ENCODE results near the gene PLXNC1.

Gene PLXNC1

DNA sequence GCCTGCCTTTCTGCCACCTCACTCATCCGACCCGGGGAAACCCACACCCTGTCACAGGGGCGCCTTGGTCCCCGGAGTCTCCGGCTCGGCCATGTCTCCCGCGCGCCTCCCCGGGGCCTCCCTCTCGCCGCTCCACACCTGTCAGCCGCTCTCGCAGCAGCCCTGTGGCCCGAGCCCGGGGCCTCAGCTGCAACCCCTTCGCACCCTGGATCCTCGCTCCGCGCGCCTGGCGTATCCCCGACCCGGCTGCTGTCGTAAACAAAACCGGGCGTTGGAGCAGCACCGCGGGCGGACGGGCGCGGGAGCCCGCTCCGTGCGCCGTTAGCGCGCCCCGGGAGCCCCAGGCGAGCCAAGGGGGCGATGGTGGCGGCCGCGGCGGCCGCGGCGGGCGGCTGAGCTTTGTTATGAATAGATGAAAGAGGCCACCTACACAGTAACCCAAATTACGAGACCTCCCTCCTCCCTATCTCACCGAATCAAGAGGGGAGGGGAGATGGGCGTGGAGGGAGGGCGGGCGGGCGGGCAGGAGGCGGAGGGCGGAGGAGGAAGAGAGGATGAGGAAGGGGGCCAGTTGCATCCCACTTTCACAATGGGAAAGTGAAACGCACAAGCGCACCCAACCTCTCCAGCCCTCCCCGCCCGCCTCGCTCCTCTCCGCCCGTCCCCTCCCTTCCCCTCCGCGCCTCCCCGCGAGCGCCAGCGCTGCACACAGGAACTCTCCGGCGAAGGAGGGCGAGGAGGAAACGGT, at the start of gene PLXNC1:
Gene PLXNC1, plus strand, starts transcription at position 587 of the 748 bp plus-strand sequence. CDS start 395 bp downstream, outside the sequence.
- H3K9ac ChIP-seq (ENCODE audit: low read depth, low read length), result no peak within 1 kb of the TSS
- H3K9me3 ChIP-seq (ENCODE audit: control insufficient read depth, insufficient read depth, low read length), result no peaks in the 10 kb centered on the region
- peaks cover 87% of the 10 kb centered on the region for H3K27me3 ChIP-seq (ENCODE audit: control insufficient read depth, insufficient read depth, low read length)
- H3K4me1 ChIP-seq (ENCODE audit: control insufficient read depth, insufficient read depth, low read length), result peaks cover 17% of the 10 kb centered on the region
- peak within 1 kb of the TSS; percentile 64 for H3K4me3 ChIP-seq (ENCODE audit: low read depth, low read length)
- H3K36me3 ChIP-seq (ENCODE audit: control insufficient read depth, insufficient read depth, low read length), result no peaks in the 10 kb centered on the region

DNA sequence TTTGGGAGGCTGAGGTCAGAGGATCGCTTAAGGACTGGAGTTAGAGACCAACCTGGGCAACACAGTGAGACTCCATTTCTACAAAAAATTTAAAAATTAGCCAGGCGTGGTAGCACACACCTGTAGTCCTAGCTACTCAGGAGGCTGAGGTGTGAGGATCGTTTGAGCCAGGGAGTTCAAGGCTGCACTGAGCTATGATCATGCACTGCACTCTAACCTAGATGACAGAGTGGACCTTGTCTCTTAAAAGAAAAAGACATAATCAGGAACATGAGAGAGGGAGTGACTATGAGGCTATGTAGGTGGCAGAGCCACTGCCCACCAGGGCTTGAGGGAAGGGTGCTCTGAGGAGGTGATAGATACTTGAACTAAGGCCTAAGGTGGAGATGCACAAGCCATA, 49.2 kb upstream of the PLXNC1 start:
- no peaks in the 10 kb centered on the region for H3K9me3 ChIP-seq (ENCODE audit: control insufficient read depth, insufficient read depth, low read length)
- no peaks in the 10 kb centered on the region for H3K36me3 ChIP-seq (ENCODE audit: control insufficient read depth, insufficient read depth, low read length)
- H3K9ac ChIP-seq (ENCODE audit: low read depth, low read length), result no peak overlapping the region
- H3K27me3 ChIP-seq (ENCODE audit: control insufficient read depth, insufficient read depth, low read length), result peaks cover 38% of the 10 kb centered on the region
- no peak overlapping the region for H3K4me3 ChIP-seq (ENCODE audit: low read depth, low read length)
- peaks cover 3% of the 10 kb centered on the region for H3K4me1 ChIP-seq (ENCODE audit: control insufficient read depth, insufficient read depth, low read length)

DNA sequence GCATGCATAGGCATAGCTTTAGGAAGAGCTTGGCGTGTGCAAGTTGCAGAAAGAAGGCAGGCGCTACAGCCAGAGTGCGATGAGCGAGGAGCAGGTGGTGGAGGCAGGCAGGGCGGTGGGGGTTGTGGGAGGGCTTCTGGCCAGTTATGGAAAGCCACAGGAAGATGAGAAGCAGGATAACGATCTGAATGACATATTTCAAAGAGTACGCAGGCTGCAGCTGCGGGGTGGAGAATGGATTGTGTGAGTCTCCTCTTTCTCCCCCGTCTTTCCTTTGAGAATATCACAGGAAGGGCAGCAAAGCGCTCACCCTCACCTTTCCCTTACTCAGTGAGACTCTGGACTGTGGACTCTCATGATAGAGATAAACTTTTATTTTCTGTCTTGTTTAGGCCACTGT, 48.7 kb upstream of the PLXNC1 start:
- no peak overlapping the region for H3K9ac ChIP-seq (ENCODE audit: low read depth, low read length)
- peaks cover 3% of the 10 kb centered on the region for H3K4me1 ChIP-seq (ENCODE audit: control insufficient read depth, insufficient read depth, low read length)

DNA sequence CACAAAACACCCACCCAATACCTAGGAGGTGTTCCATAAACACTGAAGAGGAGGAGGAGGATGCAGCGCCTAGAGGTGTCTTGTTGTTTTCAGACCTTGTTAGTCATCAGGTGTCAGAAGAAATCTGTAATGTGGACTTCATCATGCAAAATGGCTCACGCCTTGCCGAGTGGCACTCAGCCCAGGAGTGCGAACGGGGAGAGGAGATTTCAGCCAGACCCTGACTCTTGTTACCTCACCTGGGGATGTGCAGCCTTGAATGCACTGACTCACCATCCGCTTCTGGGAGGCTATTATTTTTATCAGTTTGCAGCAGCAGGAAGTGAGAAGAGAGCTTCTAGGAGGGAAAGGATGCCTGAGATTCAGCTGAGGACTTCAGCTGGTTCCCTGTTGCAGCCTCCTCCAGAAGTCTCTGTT, 48.2 kb upstream of the PLXNC1 start:
- Histone ChIP-seq H3K4me1 (ENCODE audit: control insufficient read depth, insufficient read depth, low read length) (peaks cover 3% of the 10 kb centered on the region), H3K27me3 (ENCODE audit: control insufficient read depth, insufficient read depth, low read length) (peaks cover 38% of the 10 kb centered on the region), H3K36me3 (ENCODE audit: control insufficient read depth, insufficient read depth, low read length) (no peaks in the 10 kb centered on the region), H3K9me3 (ENCODE audit: control insufficient read depth, insufficient read depth, low read length) (no peaks in the 10 kb centered on the region), H3K4me3 (ENCODE audit: low read depth, low read length) (no peak overlapping the region), H3K9ac (ENCODE audit: low read depth, low read length) (no peak overlapping the region)

More for the DNA sequence above, 48.7 kb upstream of the PLXNC1 start:
- Histone ChIP-seq H3K36me3 (ENCODE audit: control insufficient read depth, insufficient read depth, low read length) (no peaks in the 10 kb centered on the region), H3K4me3 (ENCODE audit: low read depth, low read length) (no peak overlapping the region), H3K9me3 (ENCODE audit: control insufficient read depth, insufficient read depth, low read length) (no peaks in the 10 kb centered on the region), H3K27me3 (ENCODE audit: control insufficient read depth, insufficient read depth, low read length) (peaks cover 38% of the 10 kb centered on the region)

DNA sequence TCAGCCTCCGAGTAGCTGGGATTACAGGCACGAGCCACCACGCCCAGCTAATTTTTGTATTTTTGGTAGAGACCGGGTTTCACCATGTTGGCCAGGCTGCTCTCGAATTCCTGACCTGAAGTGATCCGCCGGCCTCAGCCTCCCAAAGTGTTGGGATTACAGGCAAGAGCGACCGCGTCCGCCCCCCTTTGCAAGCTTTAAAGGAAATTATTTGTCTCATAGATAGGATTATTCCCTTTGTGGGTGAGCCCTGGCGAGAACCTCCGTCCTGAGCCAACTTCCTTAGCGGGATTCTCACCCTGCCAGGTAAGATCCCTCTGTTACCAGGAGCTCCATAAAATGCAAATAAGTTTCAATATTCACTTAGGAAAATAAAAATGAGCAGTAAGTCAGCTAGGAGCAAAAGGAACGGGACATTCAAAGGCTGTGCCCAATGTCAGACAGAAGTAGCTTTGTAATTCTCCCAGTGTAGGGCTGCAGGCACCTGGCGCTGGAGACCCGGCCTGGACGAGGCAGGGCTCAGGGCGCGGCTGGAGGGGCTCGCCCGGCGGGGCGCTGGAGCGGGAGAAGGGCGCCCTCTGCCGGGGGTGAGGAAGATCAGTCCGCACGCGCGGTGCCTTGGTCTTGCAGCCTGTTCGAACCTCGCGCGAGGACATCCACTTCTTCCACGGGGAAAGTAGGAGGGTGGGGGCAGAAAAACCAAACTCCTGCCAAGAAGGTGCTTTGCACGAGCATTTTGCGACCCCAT, 47.2 kb upstream of the PLXNC1 start:
- Histone ChIP-seq H3K9me3 (ENCODE audit: control insufficient read depth, insufficient read depth, low read length) (no peaks in the 10 kb centered on the region), H3K27me3 (ENCODE audit: control insufficient read depth, insufficient read depth, low read length) (peaks cover 38% of the 10 kb centered on the region), H3K36me3 (ENCODE audit: control insufficient read depth, insufficient read depth, low read length) (no peaks in the 10 kb centered on the region), H3K4me3 (ENCODE audit: low read depth, low read length) (peak overlapping the region; percentile 53), H3K4me1 (ENCODE audit: control insufficient read depth, insufficient read depth, low read length) (peaks cover 3% of the 10 kb centered on the region), H3K9ac (ENCODE audit: low read depth, low read length) (no peak overlapping the region)

DNA sequence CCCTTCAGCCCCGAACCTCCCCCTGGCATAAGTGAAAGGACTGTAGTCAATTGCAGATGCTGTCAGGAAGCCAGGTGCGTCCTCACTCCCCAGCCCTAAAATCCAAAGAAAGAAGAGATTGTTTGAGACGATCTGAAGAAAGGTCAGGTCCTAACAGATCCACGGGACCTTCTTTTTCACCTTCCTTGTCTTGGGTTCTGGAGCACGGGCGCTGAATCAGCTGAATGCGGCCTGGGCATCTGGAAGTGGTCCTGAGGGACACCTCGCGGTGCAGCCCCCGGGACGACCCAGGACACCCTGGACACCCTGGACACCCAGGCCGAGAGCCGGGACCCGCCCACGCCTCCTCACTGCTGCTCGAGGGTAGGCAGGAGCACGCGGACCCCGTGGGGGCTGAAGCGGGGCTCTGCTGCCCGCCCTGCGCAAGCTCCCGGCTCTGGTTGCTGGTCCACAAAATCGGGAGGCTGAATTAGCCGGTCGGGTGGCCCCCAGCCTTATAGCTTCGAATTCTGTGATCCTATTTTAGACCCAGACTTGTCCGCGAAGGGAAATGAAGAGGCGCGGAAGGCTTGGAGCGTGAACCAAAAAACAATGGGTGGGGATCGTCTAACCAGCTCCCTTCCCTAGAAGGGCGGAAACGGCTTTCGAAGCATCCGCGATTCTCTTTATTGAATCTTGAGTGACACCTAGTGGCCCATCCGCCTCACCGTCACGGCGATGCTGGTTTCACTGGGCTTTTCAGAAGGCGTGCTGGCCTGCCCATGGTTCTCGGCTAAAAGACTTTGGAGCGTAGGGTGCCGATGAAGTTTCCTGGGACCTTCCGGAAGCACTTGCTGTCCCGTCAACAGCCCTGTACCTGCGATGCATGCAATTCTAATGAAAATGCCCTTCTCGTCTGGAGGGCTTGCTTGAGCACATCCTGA, 46.4 kb upstream of the PLXNC1 start:
- Histone ChIP-seq H3K36me3 (ENCODE audit: control insufficient read depth, insufficient read depth, low read length) (no peaks in the 10 kb centered on the region), H3K9me3 (ENCODE audit: control insufficient read depth, insufficient read depth, low read length) (no peaks in the 10 kb centered on the region), H3K27me3 (ENCODE audit: control insufficient read depth, insufficient read depth, low read length) (peaks cover 38% of the 10 kb centered on the region), H3K9ac (ENCODE audit: low read depth, low read length) (peak overlapping the region; percentile 42), H3K4me1 (ENCODE audit: control insufficient read depth, insufficient read depth, low read length) (peaks cover 3% of the 10 kb centered on the region), H3K4me3 (ENCODE audit: low read depth, low read length) (peak overlapping the region; percentile 53)

DNA sequence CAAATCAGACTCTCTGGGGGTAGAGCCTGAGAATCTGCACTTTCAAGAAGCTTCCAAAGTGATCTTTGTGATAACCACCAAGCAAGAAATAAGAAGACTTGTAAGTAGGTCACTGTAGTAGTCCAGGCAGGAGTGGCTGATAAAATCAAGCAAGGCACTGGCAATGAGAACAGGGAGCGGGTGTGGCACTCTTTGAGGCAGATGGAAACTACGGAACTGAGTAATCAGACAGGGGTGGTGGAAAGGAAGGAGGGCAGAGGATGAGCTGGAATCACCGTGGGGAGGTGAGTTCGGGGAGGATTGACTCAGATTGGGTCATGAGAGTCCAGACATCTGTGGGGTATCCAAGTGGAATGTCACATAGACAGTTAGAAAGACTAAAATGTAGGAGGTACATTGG, 44.4 kb upstream of the PLXNC1 start:
- Histone ChIP-seq H3K36me3 (ENCODE audit: control insufficient read depth, insufficient read depth, low read length) (no peaks in the 10 kb centered on the region), H3K4me1 (ENCODE audit: control insufficient read depth, insufficient read depth, low read length) (peaks cover 3% of the 10 kb centered on the region), H3K27me3 (ENCODE audit: control insufficient read depth, insufficient read depth, low read length) (peaks cover 36% of the 10 kb centered on the region), H3K9ac (ENCODE audit: low read depth, low read length) (no peak overlapping the region), H3K9me3 (ENCODE audit: control insufficient read depth, insufficient read depth, low read length) (no peaks in the 10 kb centered on the region), H3K4me3 (ENCODE audit: low read depth, low read length) (no peak overlapping the region)

DNA sequence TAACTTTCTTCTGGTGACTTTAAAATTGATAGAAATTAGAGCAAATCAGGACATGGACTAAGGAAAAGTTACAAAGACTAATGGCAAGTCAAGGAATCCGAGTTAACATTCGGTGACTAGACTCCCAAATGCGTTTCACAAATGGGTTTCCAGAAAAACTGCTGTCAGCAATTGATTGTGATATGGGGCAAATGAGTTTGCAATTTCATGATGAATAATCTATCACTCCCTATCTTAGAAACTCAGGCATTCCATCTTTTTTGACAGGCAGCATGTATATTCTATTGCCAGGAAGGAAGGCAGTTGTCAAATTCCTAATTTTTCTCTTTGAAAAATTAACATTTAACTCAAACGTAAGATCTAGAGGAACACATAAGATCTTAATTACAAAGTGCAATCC, 40.5 kb upstream of the PLXNC1 start:
- Histone ChIP-seq H3K4me3 (ENCODE audit: low read depth, low read length) (no peak overlapping the region), H3K4me1 (ENCODE audit: control insufficient read depth, insufficient read depth, low read length) (no peaks in the 10 kb centered on the region), H3K27me3 (ENCODE audit: control insufficient read depth, insufficient read depth, low read length) (peaks cover 7% of the 10 kb centered on the region), H3K36me3 (ENCODE audit: control insufficient read depth, insufficient read depth, low read length) (no peaks in the 10 kb centered on the region), H3K9ac (ENCODE audit: low read depth, low read length) (no peak overlapping the region), H3K9me3 (ENCODE audit: control insufficient read depth, insufficient read depth, low read length) (no peaks in the 10 kb centered on the region)

DNA sequence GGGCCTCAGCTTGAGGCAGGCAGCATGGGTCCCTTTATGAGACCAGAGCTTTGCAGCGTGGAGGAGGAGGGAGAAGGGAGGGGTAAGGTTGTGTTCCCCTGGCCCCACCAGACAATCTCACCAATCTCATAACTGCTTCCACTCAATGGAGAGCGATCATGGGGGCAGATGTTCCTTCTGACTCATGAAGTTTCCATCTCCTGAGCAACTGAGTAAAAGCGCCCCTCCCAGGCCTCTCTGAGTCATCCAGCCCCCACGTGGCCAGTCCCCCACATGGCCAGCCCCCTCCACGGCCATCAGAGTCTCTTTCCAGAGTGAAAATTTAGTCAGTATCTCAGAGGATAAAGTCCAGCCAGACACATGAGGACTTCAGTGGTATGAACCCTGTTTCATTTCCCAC, 39.2 kb upstream of the PLXNC1 start:
- Histone ChIP-seq H3K36me3 (ENCODE audit: control insufficient read depth, insufficient read depth, low read length) (no peaks in the 10 kb centered on the region), H3K4me3 (ENCODE audit: low read depth, low read length) (no peak overlapping the region), H3K9ac (ENCODE audit: low read depth, low read length) (no peak overlapping the region), H3K27me3 (ENCODE audit: control insufficient read depth, insufficient read depth, low read length) (no peaks in the 10 kb centered on the region), H3K4me1 (ENCODE audit: control insufficient read depth, insufficient read depth, low read length) (no peaks in the 10 kb centered on the region), H3K9me3 (ENCODE audit: control insufficient read depth, insufficient read depth, low read length) (no peaks in the 10 kb centered on the region)

DNA sequence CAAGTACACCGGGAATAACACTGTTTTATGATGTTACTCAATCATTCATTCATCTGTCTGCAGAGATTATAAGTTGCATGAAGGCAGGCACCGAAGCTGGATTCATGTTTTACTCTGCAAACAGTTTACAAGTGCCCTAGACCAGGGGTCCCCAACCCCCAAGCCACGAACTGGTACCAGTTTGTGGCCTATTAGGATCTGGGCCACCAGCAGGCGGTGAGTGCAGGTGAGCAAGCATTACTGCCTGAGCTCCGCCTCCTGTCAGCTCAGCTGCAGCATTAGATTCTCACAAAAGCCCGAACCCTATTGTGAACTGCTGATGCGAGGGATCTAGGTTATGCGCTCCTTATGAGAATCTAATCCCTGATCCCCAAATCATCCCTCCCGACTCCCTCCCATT, 38.1 kb upstream of the PLXNC1 start:
- Histone ChIP-seq H3K9ac (ENCODE audit: low read depth, low read length) (no peak overlapping the region), H3K36me3 (ENCODE audit: control insufficient read depth, insufficient read depth, low read length) (no peaks in the 10 kb centered on the region), H3K9me3 (ENCODE audit: control insufficient read depth, insufficient read depth, low read length) (no peaks in the 10 kb centered on the region), H3K27me3 (ENCODE audit: control insufficient read depth, insufficient read depth, low read length) (no peaks in the 10 kb centered on the region), H3K4me3 (ENCODE audit: low read depth, low read length) (no peak overlapping the region), H3K4me1 (ENCODE audit: control insufficient read depth, insufficient read depth, low read length) (no peaks in the 10 kb centered on the region)

DNA sequence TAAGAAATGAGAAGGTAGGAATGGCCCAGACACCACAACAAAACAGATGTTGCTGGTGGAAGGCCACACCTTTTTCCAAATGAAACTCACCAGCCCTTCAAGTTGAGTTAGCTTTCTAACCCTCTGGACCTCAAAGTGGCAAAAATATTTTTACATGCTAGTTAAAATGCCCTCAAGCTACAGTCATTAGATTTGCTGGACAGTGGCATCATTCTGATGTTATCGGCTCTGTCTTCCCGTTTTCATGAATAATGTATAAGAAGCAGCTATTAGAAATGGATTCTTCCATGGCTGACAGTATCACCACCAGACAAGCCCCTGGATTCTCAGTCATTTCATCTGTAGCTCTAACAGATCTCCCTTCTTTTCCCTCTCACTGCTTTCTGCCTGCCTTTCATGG, 37.1 kb upstream of the PLXNC1 start:
- H3K36me3 ChIP-seq (ENCODE audit: control insufficient read depth, insufficient read depth, low read length), result no peaks in the 10 kb centered on the region
- H3K4me3 ChIP-seq (ENCODE audit: low read depth, low read length), result no peak overlapping the region
- H3K9me3 ChIP-seq (ENCODE audit: control insufficient read depth, insufficient read depth, low read length), result no peaks in the 10 kb centered on the region
- H3K4me1 ChIP-seq (ENCODE audit: control insufficient read depth, insufficient read depth, low read length), result no peaks in the 10 kb centered on the region
- peaks cover 2% of the 10 kb centered on the region for H3K27me3 ChIP-seq (ENCODE audit: control insufficient read depth, insufficient read depth, low read length)
- no peak overlapping the region for H3K9ac ChIP-seq (ENCODE audit: low read depth, low read length)
